Measurements from ENCODE around the gene HDAC10.

The HDAC10 gene

GRCh38 chr22:50199251-50199721 lies 51.8 kb downstream of the HDAC10 start:
- DNase-seq: no peak

GRCh38 chr22:50198624-50199017 lies 52.4 kb downstream of the HDAC10 start:
- no peak for DNase-seq

GRCh38 chr22:50197856-50198623 lies 53.0 kb downstream of the HDAC10 start:
- no peak for DNase-seq

- DNase-seq: no peak
These were observed 53.9 kb downstream of the HDAC10 start for GRCh38 chr22:50197000-50197800.

GRCh38 chr22:50196256-50196655 lies 54.8 kb downstream of the HDAC10 start:
- no peak for DNase-seq
